ENCODE data around the gene KIFC1. TPM values are rescaled to one million over a fixed set of nuclear protein-coding genes. Genes with fewer than 3 reads are reported as not detected.

Gene KIFC1
- total and polyA plus RNA-seq, 2 donors (not counting 1 experiment from before 2014, with no cell fraction given), result 0.79 to 1.0 TPM

DNA sequence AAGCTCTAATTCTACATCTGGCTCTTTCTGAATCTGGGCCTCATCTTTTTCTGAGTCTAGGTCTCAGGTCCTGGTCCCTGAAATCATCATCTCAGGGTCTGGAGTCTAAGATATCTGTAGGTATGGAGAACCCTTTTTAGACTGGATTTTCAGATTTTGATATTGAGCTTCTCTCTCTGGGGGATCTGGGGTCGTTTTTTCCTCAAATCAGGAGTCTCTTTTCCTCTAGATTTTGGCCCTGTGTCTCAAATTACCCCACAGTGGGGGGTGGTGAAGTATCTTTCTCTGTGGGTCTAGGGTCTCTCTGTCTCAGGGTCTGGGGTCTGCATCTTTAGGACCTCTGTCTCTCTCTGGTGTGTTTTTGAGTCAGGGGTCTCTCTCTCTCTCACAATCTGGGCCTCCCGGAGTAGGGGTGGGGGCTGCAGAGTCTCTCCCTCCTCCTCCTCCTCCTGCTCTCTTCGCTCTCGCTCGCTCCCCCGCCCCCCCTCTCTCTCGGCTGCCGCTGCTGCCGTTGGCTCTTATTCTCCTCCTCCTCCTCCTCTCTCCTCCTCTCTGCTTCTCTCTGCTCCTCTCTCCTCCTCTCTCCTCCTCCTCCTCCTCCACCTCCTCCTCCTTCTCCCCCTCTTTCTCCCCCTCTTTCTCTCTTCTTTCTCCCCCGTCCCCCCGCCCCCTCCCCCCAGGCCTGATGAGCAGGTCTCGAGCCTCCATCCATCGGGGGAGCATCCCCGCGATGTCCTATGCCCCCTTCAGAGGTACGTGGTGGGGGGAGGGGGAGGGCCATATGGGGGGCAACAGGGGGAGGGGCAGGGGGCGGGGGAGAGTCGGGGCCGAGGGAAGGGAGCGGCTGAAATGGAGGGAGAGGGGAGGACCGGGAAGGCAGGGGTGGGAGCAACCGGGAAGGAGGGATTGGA, 28.2 kb downstream of the KIFC1 start, which contains the start of gene SYNGAP1:
Gene SYNGAP1 (plus strand): TSS at position 486 of the 911 bp plus-strand sequence. CDS start 200 bp downstream, at position 686.
- Mint-ChIP-seq H3K4me1 (peaks cover 55% of the 10 kb centered on the region), H3K4me3 (peak within 1 kb of the TSS; percentile 96)
- DNase-seq, result no peak

More for the DNA sequence above, 28.2 kb downstream of the KIFC1 start, which contains the start of gene SYNGAP1:
- H3K27me3 Mint-ChIP-seq, result peaks cover 4% of the 10 kb centered on the region
- Histone ChIP-seq H3K4me3 (ENCODE audit: control extremely low read depth in 1 of 5, extremely low read depth in 1 of 5, insufficient read depth in 1 of 5, low read depth in 2 of 5, low read length in 4 of 5) (no peak within 1 kb of the TSS), H3K9me3 (ENCODE audit: control extremely low read depth in 1 of 3, control insufficient read depth in 2 of 3, insufficient read depth in 1 of 3, low read length in 2 of 3) (no peaks in the 10 kb centered on the region), H3K36me3 (replicated peaks in 1 of 2; ENCODE audit: control extremely low read depth in 1 of 2, control insufficient read depth in 1 of 2, extremely low read depth in 1 of 2, insufficient read depth in 2 of 2, low read length in 1 of 2) (peaks cover 0 to 16% of the 10 kb centered on the region in 2 experiments), H3K4me1 (ENCODE audit: control insufficient read depth in 2 of 2, insufficient read depth in 2 of 2, low read length in 2 of 2) (peaks cover 29 to 52% of the 10 kb centered on the region in 2 donors), H2AFZ (ENCODE audit: insufficient read depth, low read depth, low read length, poor library complexity, severe bottlenecking) (peak within 1 kb of the TSS; percentile 41), H3K79me2 (ENCODE audit: control insufficient read depth, insufficient read depth, low read length) (peaks cover 26% of the 10 kb centered on the region), H3K4me2 (replicated peaks; ENCODE audit: low read depth, low read length, poor library complexity, severe bottlenecking) (peak within 1 kb of the TSS; percentile 92), H3K27me3 (replicated peaks in 1 of 4; ENCODE audit: control extremely low read depth in 1 of 4, control insufficient read depth in 3 of 4, insufficient read depth in 4 of 4, low read length in 3 of 4) (peaks cover 0 to 3% (median 0%) of the 10 kb centered on the region in 4 experiments), H4K20me1 (ENCODE audit: control insufficient read depth, insufficient read depth, low read length, poor library complexity, severe bottlenecking) (no peaks in the 10 kb centered on the region), H3K9ac (ENCODE audit: low read length) (no peak within 1 kb of the TSS), H3K27ac (ENCODE audit: low read length in 2 of 2) (no peak within 1 kb of the TSS)
- ATAC-seq (ENCODE audit: low read depth), result no peak
- POLR2A ChIA-PET, result interaction anchor here (1.7 kb wide), 1 partner anchor 11 kb away, joined by 6 read pairs; no protein-coding TSS in a partner anchor
- intact Hi-C loops (cut with micrococcal nuclease), result loop anchor here (2.0 kb wide), 2 partner anchors 151 to 369 kb away; partner anchors contain the start of gene LEMD2
- no peaks in the 10 kb centered on the region for H3K9me3 Mint-ChIP-seq (ENCODE audit: insufficient read depth)
- TF ChIP-seq EZH2 (IDR thresholded peaks at IDR 0.05; ENCODE audit: borderline replicate concordance, insufficient read depth, low read depth, low read length, poor library complexity, severe bottlenecking), result no peak
- TF ChIP-seq, protein P1, sequence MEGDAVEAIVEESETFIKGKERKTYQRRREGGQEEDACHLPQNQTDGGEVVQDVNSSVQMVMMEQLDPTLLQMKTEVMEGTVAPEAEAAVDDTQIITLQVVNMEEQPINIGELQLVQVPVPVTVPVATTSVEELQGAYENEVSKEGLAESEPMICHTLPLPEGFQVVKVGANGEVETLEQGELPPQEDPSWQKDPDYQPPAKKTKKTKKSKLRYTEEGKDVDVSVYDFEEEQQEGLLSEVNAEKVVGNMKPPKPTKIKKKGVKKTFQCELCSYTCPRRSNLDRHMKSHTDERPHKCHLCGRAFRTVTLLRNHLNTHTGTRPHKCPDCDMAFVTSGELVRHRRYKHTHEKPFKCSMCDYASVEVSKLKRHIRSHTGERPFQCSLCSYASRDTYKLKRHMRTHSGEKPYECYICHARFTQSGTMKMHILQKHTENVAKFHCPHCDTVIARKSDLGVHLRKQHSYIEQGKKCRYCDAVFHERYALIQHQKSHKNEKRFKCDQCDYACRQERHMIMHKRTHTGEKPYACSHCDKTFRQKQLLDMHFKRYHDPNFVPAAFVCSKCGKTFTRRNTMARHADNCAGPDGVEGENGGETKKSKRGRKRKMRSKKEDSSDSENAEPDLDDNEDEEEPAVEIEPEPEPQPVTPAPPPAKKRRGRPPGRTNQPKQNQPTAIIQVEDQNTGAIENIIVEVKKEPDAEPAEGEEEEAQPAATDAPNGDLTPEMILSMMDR (IDR thresholded peaks at IDR 0.05), result no peak
- H3K27ac Mint-ChIP-seq, result peak within 1 kb of the TSS; percentile 97
- CTCF ChIA-PET, result interaction anchor here (0.6 to 1.9 kb wide), 5 partner anchors 29 to 1021 kb away, joined by 4 to 8 read pairs (median 5); partner anchors contain the start of genes B3GALT4, ZBTB22 and ZBTB9
- 12% methylated on average over 5 of the region's 22 CpGs for WGBS (ENCODE audit: insufficient coverage)

All from B cell (primary cell).